ENCODE measurements around the gene SRD5A1. TPM values are rescaled to one million over a fixed set of nuclear protein-coding genes. Genes with fewer than 3 reads are reported as not detected.

Gene SRD5A1
- total RNA-seq, 1 donor from 2014 or later: 8.0 TPM

GRCh38 chr5:6675784-6676491 is 42.7 kb downstream of the SRD5A1 start:
- ATAC-seq: no peak
- Histone ChIP-seq H3K27ac (no peak overlapping the region), H3K9me3 (no peaks in the 10 kb centered on the region), H3K27me3 (no peaks in the 10 kb centered on the region), H3K4me1 (no peaks in the 10 kb centered on the region), H3K4me3 (no peak overlapping the region), H3K36me3 (no peaks in the 10 kb centered on the region)
- DNase-seq: no peak
- TF ChIP-seq, protein P1, sequence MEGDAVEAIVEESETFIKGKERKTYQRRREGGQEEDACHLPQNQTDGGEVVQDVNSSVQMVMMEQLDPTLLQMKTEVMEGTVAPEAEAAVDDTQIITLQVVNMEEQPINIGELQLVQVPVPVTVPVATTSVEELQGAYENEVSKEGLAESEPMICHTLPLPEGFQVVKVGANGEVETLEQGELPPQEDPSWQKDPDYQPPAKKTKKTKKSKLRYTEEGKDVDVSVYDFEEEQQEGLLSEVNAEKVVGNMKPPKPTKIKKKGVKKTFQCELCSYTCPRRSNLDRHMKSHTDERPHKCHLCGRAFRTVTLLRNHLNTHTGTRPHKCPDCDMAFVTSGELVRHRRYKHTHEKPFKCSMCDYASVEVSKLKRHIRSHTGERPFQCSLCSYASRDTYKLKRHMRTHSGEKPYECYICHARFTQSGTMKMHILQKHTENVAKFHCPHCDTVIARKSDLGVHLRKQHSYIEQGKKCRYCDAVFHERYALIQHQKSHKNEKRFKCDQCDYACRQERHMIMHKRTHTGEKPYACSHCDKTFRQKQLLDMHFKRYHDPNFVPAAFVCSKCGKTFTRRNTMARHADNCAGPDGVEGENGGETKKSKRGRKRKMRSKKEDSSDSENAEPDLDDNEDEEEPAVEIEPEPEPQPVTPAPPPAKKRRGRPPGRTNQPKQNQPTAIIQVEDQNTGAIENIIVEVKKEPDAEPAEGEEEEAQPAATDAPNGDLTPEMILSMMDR (IDR thresholded peaks at IDR 0.05): no peak
- intact Hi-C loops (cut with DNase I): no loop called here

- Histone ChIP-seq H3K4me3 (no peak overlapping the region), H3K27ac (no peak overlapping the region), H3K36me3 (no peaks in the 10 kb centered on the region), H3K4me1 (no peaks in the 10 kb centered on the region), H3K9me3 (no peaks in the 10 kb centered on the region), H3K27me3 (no peaks in the 10 kb centered on the region)
- ATAC-seq (no peak), DNase-seq (no peak)
- intact Hi-C loops (cut with DNase I): no loop called here
- TF ChIP-seq, protein P1 (IDR thresholded peaks at IDR 0.05): no peak
These were observed 43.5 kb downstream of the SRD5A1 start for GRCh38 chr5:6676702-6677101.

GRCh38 chr5:6678385-6678784 is 45.1 kb downstream of the SRD5A1 start:
- Histone ChIP-seq H3K9me3 (no peaks in the 10 kb centered on the region), H3K4me3 (no peak overlapping the region), H3K27me3 (no peaks in the 10 kb centered on the region), H3K4me1 (no peaks in the 10 kb centered on the region), H3K36me3 (no peaks in the 10 kb centered on the region), H3K27ac (no peak overlapping the region)
- ATAC-seq: no peak
- intact Hi-C loops (cut with DNase I): no loop called here
- DNase-seq: no peak
- TF ChIP-seq, protein P1 (IDR thresholded peaks at IDR 0.05): no peak

- no peak overlapping the region for H3K27ac ChIP-seq
- intact Hi-C loops (cut with DNase I): no loop called here
- no peak for DNase-seq
- H3K4me3 ChIP-seq: no peak overlapping the region
- H3K4me1 ChIP-seq: no peaks in the 10 kb centered on the region
- no peaks in the 10 kb centered on the region for H3K36me3 ChIP-seq
- no peak for ATAC-seq
- TF ChIP-seq, protein P1 (IDR thresholded peaks at IDR 0.05): no peak
- H3K27me3 ChIP-seq: no peaks in the 10 kb centered on the region
- no peaks in the 10 kb centered on the region for H3K9me3 ChIP-seq
These were observed 47.7 kb downstream of the SRD5A1 start for GRCh38 chr5:6680922-6681321.

GRCh38 chr5:6681682-6682081 is 48.4 kb downstream of the SRD5A1 start:
- no peaks in the 10 kb centered on the region for H3K27me3 ChIP-seq
- intact Hi-C loops (cut with DNase I): no loop called here
- ATAC-seq: no peak
- H3K27ac ChIP-seq: no peak overlapping the region
- no peak for DNase-seq
- no peaks in the 10 kb centered on the region for H3K9me3 ChIP-seq
- no peaks in the 10 kb centered on the region for H3K36me3 ChIP-seq
- TF ChIP-seq, protein P1 (IDR thresholded peaks at IDR 0.05): no peak
- H3K4me1 ChIP-seq: no peaks in the 10 kb centered on the region
- H3K4me3 ChIP-seq: no peak overlapping the region

DNA sequence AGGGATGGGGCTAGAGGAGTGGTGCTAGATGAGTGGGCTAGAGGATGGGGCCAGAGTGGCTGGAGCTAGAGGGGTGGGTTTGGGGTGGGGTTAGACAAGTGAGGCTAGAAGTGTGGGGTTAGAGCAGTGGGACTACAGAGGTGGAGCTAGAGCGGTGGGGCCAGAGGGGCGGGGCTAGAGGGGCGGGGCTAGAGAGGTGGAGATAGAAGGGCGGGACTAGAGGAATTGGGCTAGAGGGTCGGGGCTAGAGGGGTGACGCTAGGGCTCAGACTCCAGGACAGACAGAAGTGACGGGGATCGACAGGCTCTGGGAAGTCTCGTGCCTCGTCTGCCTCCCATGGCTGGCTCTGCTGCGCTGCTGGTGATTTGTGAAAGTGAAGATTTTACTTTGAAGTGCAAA is 49.0 kb downstream of the SRD5A1 start:
- Histone ChIP-seq H3K27ac (no peak overlapping the region), H3K9me3 (no peaks in the 10 kb centered on the region), H3K27me3 (no peaks in the 10 kb centered on the region), H3K4me1 (peaks cover 2% of the 10 kb centered on the region), H3K36me3 (no peaks in the 10 kb centered on the region), H3K4me3 (no peak overlapping the region)
- ATAC-seq (no peak), DNase-seq (no peak)
- TF ChIP-seq, protein P1 (IDR thresholded peaks at IDR 0.05): no peak
- intact Hi-C loops (cut with DNase I): no loop called here
